ENCODE results near the gene NCOA5. TPM values are rescaled to one million over a fixed set of nuclear protein-coding genes. Genes with fewer than 3 reads are reported as not detected.
A peak's percentile ranks its signal among the peaks of the same experiment; 100 is the strongest.

NCOA5 gene
- total RNA-seq, result 12.3 TPM
- long read RNA-seq, transcript NCOA5-201 (8 exons, 3,220 nt), result major isoform, 5 of 23 reads
- long read RNA-seq, partial matches to known transcripts, result 3 of 23 reads
- long read RNA-seq, other reads (novel, unspliced or antisense), result 15 of 23 reads

GRCh38 chr20:46089417-46090388 lies at the start of gene NCOA5:
TSS of gene NCOA5 (minus strand) at chr20:46089962. CDS start at chr20:46079424, 10,538 bp downstream.
- DNase-seq (ENCODE audit: low spot score), result peak; percentile 98
- intact Hi-C loops (cut with DNase I), result loop anchor here (2.0 kb wide), 1 partner anchor 75 kb away; no protein-coding TSS in a partner anchor

- intact Hi-C loops (cut with DNase I), result no loop called here
- no peak for DNase-seq (ENCODE audit: low spot score)
These were observed 49.6 kb upstream of the NCOA5 start for GRCh38 chr20:46139266-46139889.

- intact Hi-C loops (cut with DNase I), result no loop called here
- no peak for DNase-seq (ENCODE audit: low spot score)
These were observed 48.1 kb upstream of the NCOA5 start for GRCh38 chr20:46137816-46138215.

- intact Hi-C loops (cut with DNase I), result no loop called here
- DNase-seq (ENCODE audit: low spot score), result no peak
These were observed 46.3 kb upstream of the NCOA5 start for GRCh38 chr20:46135856-46136633.

GRCh38 chr20:46134716-46135115 lies 45.0 kb upstream of the NCOA5 start:
- DNase-seq (ENCODE audit: low spot score), result no peak
- intact Hi-C loops (cut with DNase I), result no loop called here

- DNase-seq (ENCODE audit: low spot score), result no peak
These were observed 44.3 kb upstream of the NCOA5 start for GRCh38 chr20:46133886-46134654.

GRCh38 chr20:46132705-46133120 lies 43.0 kb upstream of the NCOA5 start:
- intact Hi-C loops (cut with DNase I), result loop anchor here (2.0 kb wide), 2 partner anchors 176 to 216 kb away; partner anchors contain the start of gene CDH22
- DNase-seq (ENCODE audit: low spot score), result peak; percentile 79

More at GRCh38 chr20:46133886-46134654, 44.3 kb upstream of the NCOA5 start:
- intact Hi-C loops (cut with DNase I), result loop anchor here (2.0 kb wide), 2 partner anchors 175 to 215 kb away; partner anchors contain the start of gene CDH22

- intact Hi-C loops (cut with DNase I), result no loop called here
- DNase-seq (ENCODE audit: low spot score), result peak; percentile 9
These were observed 41.6 kb upstream of the NCOA5 start for GRCh38 chr20:46131396-46131795.

GRCh38 chr20:46130534-46130933 lies 40.8 kb upstream of the NCOA5 start:
- intact Hi-C loops (cut with DNase I), result no loop called here
- peak; percentile 41 for DNase-seq (ENCODE audit: low spot score)

- intact Hi-C loops (cut with DNase I), result no loop called here
- peak; percentile 26 for DNase-seq (ENCODE audit: low spot score)
These were observed 40.3 kb upstream of the NCOA5 start for GRCh38 chr20:46129955-46130481.

GRCh38 chr20:46128310-46129151 lies 38.8 kb upstream of the NCOA5 start:
- peak; percentile 63 for DNase-seq (ENCODE audit: low spot score)
- intact Hi-C loops (cut with DNase I), result no loop called here

GRCh38 chr20:46127396-46128010 lies 37.7 kb upstream of the NCOA5 start:
- intact Hi-C loops (cut with DNase I), result no loop called here
- peak; percentile 27 for DNase-seq (ENCODE audit: low spot score)

- DNase-seq (ENCODE audit: low spot score), result no peak
- intact Hi-C loops (cut with DNase I), result no loop called here
These were observed 36.8 kb upstream of the NCOA5 start for GRCh38 chr20:46126440-46127056.

- intact Hi-C loops (cut with DNase I), result no loop called here
- peak; percentile 31 for DNase-seq (ENCODE audit: low spot score)
These were observed 33.9 kb upstream of the NCOA5 start for GRCh38 chr20:46123482-46124245.

GRCh38 chr20:46122516-46123481 lies 33.0 kb upstream of the NCOA5 start:
- intact Hi-C loops (cut with DNase I), result no loop called here
- DNase-seq (ENCODE audit: low spot score), result peak; percentile 67

All from cardiac septum (tissue), 1 donor.